SK-N-MC (cell line): ENCODE data around the gene PTRHD1.

Experiments used
- DNase-seq: peaks from one replicate; pipeline ENCODE4 v3.0.0-alpha.2; 2011; ENCODE audit warnings: low read depth, low spot score
- H3K27ac ChIP-seq: fragments of 200-600 bp; sonication (generic); 2 replicates; pipeline ENCODE4 v1.5.1; 2016; ENCODE audit warnings: mixed run types
- H3K36me3 ChIP-seq: fragments of 200-600 bp; sonication (generic); 2 replicates; pipeline ENCODE4 v1.6.1; 2017; ENCODE audit warnings: antibody characterized with exemption, low read length, mixed read lengths; ENCODE audit not compliant: insufficient read depth
- H3K4me3 ChIP-seq: fragments of 200-600 bp; sonication (generic); 2 replicates; pipeline ENCODE4 v1.5.1; 2016
- H3K9ac ChIP-seq: fragments of 200-600 bp; sonication (generic); 2 replicates; pipeline ENCODE4 v1.8.0; 2017; ENCODE audit warnings: mixed run types, mixed read lengths; ENCODE audit not compliant: insufficient read length
- H3K9me3 ChIP-seq: fragments of 200-600 bp; sonication (generic); 2 replicates; pipeline ENCODE4 v1.6.1; 2017; ENCODE audit warnings: low read depth, mild to moderate bottlenecking, antibody characterized with exemption, low read length, moderate library complexity, mixed read lengths
- EZH2 ChIP-seq: fragments of 200-600 bp; sonication (generic); IDR thresholded peaks from one replicate; pipeline ENCODE4 v1.6.1; 2017; ENCODE audit warnings: antibody characterized with exemption
- FOXP2 ChIP-seq: optimal IDR thresholded peaks from 2 replicates; pipeline ENCODE3; 2011; ENCODE audit warnings: mild to moderate bottlenecking, moderate library complexity; ENCODE audit not compliant: insufficient read depth; ENCODE audit errors: extremely low read length, control extremely low read depth
- POLR2AphosphoS5 ChIP-seq: IDR thresholded peaks from 2 replicates; pipeline ENCODE4 v1.6.1; 2012; ENCODE audit warnings: mild to moderate bottlenecking, low read depth, low read length, borderline replicate concordance

The PTRHD1 gene

DNA sequence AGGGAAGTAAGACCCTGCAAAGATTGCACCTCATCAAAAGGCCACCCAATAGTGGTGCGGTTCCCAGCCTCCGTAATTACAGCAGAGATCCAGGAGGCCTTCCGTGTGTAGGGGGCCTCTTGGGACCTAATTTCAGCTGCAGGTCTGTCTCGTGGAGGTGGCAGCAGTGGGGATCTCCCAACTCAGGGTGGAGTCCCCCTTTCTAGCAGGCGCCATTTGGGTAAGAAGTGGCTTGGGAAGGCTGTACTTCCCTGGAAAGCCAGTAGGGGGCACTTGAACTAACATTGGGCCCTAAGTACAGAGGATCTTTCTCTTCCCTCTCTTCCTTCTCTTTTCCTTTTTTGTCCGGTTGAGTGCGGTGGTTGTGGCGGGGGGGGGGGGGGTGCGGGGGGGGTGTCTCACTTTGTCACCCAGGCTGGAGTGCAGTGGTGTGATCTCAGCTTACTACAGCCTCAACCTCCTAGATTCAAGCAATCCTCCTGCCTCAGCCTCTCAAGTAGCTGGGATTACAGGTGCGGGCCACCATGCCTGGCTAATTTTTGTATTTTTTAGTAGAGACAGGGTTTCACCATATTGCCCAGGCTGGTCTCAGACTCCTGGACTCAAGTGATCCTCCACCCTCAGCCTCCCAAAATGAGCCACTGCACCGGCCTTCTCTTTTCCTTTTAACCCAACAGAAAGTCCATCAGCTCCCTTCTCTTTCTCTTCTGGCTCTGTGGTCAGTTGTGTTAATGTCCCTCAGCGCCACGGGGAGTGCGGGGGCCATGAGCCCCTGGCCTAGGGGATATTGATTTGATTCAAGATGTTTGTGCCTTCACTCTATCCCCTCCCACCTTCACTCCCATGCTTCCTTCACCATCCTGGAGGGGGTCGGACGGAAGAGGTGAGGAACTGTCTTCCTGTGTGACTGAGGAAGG is 32.0 kb upstream of the PTRHD1 start:
- Histone ChIP-seq H3K9me3 (no peaks in the 10 kb centered on the region), H3K36me3 (peaks cover 24% of the 10 kb centered on the region), H3K9ac (no peak overlapping the region), H3K27ac (no peak overlapping the region), H3K4me3 (no peak overlapping the region)
- DNase-seq = no peak
- TF ChIP-seq FOXP2 (no peak), EZH2 (no peak), POLR2AphosphoS5 (no peak)

DNA sequence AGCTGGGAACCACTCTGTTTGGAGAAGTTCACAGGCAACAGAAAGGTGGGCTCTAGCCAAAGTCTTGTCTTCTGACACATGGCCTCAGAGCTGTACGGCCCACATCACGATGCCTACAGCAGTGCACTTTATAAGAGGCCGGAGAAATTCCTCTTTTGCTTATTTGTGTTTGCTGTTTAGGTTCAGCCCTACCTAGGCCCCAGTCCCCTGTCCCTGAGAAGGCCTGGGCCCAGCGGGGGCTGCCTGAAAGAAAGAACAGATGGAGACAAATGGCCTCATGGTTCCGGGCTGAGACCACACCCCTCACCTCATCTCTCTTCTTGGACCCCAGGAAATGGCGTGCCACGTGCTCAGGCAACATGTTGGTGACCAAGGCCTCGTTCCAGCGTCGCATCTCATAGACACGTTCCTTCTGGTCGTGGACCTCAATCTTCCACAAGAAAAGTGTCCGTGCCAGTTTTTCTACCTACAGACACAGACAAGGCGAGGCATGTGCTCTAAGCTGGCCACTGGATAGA is 30.9 kb upstream of the PTRHD1 start:
- H3K9ac ChIP-seq = no peak overlapping the region
- H3K27ac ChIP-seq = no peak overlapping the region
- H3K4me3 ChIP-seq = no peak overlapping the region
- peaks cover 34% of the 10 kb centered on the region for H3K36me3 ChIP-seq
- DNase-seq = no peak
- no peak for TF ChIP-seq EZH2
- TF ChIP-seq POLR2AphosphoS5 = no peak
- no peak for TF ChIP-seq FOXP2
- no peaks in the 10 kb centered on the region for H3K9me3 ChIP-seq

DNA sequence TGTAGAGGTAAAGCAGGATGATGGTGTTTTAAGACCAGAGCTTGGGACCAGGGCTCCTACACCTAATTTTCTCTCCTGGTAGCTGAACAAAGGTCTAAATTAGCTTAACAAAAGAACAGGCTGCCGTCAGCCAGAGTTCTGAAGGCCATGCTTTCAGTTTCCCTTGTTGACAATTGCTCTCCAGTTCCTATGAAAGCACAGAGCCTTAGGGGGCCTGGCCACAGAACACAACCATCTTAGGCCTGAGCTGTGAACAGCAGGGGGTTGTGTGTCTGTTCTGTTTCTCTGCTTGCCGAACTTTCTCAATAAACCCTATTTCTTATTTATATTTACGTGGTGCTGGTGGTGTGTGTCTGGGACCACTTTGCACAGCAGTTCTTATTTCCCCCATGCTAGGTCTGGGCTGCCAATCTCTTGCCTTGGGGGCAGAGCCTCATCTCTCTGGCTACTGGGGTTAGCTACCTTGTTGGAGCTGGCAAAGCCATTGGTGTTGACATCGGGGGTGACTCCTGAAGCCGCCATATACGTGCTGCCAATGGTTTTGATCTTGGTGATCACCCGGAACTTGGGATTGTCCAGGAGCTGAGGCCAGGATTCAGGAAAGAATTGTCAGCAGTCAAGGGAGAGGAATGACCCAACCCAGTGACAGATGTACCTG is 29.0 kb upstream of the PTRHD1 start:
- DNase-seq = no peak

DNA sequence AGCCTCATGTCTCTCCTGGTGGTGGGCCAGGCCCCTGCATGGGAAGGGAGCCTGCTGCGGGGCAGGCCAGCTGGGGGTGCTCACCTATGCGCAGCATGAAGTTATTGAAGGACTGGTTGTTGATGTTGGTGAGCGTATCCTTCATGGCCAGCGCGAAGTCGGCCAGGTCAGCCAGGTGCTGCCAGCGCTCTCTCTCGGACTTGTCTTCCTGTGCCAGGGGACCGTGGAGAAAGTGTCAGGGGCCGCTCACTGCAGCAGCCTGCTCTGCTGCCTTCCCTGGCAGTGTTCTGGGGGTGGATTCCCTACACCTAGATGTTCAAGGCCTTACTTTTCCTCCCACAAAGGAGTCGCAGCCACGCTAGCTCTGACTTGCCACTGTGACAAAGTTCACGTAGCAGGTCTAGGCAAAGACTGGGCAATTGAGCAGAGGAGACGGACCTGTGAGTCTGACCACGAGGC is 28.3 kb upstream of the PTRHD1 start:
- no peak for DNase-seq
- Histone ChIP-seq H3K27ac (no peak overlapping the region), H3K4me3 (no peak overlapping the region), H3K36me3 (peaks cover 59% of the 10 kb centered on the region), H3K9ac (no peak overlapping the region), H3K9me3 (no peaks in the 10 kb centered on the region)
- no peak for TF ChIP-seq FOXP2

More for the DNA sequence above, 29.0 kb upstream of the PTRHD1 start:
- no peak overlapping the region for H3K4me3 ChIP-seq
- H3K27ac ChIP-seq = no peak overlapping the region
- TF ChIP-seq POLR2AphosphoS5 (no peak), FOXP2 (no peak), EZH2 (no peak)
- H3K36me3 ChIP-seq = peaks cover 52% of the 10 kb centered on the region
- no peak overlapping the region for H3K9ac ChIP-seq
- H3K9me3 ChIP-seq = no peaks in the 10 kb centered on the region

DNA sequence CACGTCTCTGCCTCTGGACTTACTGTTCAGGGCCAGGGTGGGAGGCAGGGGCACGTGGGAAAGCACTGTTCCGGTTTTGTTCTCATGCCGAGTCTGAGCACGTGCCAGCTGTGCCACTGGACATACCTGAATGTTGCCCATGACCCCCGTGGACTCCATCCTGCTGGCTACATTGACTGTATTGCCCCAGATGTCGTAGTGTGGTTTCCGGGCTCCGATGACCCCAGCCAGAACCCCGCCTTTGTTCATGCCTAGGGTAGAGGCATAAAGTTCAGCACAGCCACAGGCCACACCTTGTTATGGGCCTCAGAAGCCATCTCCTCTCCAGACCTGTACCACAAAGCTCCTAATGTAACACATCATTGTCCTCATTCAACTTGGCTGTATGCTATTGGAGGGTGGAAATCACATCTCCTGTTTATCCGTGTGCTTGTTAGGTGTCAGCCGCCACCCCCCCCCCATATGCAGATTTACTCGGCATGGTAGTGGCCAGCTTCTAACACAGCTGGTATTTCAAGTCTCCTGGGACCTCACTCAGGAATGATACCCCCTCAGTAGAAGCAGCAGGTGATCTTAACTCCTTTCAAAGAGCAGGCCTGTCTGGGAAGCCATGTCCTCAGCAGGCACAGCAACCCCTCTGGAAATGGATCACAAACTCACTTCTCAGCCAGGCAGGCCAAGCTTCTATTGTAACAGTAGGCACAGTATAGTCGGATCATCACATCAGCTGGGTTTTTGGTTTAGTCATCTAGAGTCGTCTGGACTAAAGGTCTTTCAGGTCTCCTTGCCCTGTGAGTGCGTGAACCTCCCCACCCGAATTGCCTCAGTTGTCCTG is 27.6 kb upstream of the PTRHD1 start:
- H3K36me3 ChIP-seq = peaks cover 66% of the 10 kb centered on the region
- H3K27ac ChIP-seq = no peak overlapping the region
- no peak overlapping the region for H3K9ac ChIP-seq
- DNase-seq = no peak
- H3K9me3 ChIP-seq = no peaks in the 10 kb centered on the region
- H3K4me3 ChIP-seq = no peak overlapping the region
- TF ChIP-seq FOXP2 = no peak
- no peak; the same call in none of the 2 replicates for TF ChIP-seq POLR2AphosphoS5
- no peak for TF ChIP-seq EZH2

DNA sequence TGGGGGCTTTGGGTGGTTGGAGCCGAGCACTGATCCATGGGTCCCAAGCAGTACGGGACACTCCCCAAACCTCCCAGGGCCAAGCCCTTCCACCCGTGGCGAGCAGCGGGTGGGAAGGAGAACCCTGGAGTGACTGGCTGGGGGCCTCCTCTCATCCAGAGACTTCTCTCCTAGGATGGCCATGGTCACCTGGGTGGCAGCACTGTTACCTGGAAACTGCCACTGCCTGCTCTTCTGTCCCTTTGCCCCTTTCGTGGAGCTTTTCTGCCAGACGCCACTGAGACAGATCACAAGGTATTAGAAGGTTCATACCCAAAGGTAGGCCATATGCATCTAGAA is 27.0 kb upstream of the PTRHD1 start:
- no peak for DNase-seq
- Histone ChIP-seq H3K36me3 (peaks cover 72% of the 10 kb centered on the region), H3K27ac (no peak overlapping the region), H3K9me3 (no peaks in the 10 kb centered on the region), H3K9ac (no peak overlapping the region), H3K4me3 (no peak overlapping the region)
- TF ChIP-seq POLR2AphosphoS5 = no peak
- no peak for TF ChIP-seq EZH2
- TF ChIP-seq FOXP2 = no peak

DNA sequence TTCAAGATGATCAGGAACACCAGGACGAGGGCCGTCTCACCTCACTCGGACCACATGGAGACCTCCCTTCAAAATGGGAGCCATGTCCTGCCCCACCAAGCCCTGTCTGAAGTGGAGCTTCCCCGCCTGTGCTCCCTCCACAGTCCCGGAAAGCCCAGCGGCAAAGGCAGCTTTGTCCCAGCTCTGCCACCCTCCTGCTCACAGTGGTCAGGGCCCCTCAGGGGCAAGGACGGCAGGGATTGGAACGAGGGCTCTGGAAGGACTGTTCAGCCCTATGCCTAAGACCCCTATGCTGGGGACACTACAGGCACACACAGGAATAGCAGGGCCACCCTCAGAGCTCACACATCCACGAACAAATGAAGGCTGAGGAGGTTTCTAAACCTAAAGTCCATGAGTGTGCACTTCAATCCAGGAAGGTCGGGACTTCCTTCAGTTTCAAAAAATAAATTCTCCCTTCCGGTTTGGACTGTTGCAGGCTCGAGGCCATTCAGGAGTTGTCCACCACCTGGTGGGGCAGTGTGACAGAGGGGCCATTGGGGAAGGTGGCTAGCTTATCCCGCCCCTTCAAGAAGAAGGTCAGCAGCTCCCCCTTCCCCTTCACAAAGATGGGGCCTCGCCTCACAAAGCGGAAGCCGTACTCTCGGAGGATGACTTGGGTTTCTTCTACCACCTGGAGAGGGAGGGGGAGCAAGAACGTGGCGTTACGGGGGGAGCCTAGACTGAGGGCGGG is 26.4 kb upstream of the PTRHD1 start:
- Histone ChIP-seq H3K36me3 (peaks cover 77% of the 10 kb centered on the region), H3K27ac (no peak overlapping the region), H3K4me3 (no peak overlapping the region), H3K9me3 (no peaks in the 10 kb centered on the region), H3K9ac (no peak overlapping the region)
- TF ChIP-seq POLR2AphosphoS5 (no peak), FOXP2 (no peak), EZH2 (no peak)
- no peak for DNase-seq
